Measurements from ENCODE around the gene PRELP.
"Not testable (repeated sequence)": the region's sequence is repeated elsewhere in the genome, so short reads cannot be mapped to it uniquely, and the experiment has no call there.

DNA sequence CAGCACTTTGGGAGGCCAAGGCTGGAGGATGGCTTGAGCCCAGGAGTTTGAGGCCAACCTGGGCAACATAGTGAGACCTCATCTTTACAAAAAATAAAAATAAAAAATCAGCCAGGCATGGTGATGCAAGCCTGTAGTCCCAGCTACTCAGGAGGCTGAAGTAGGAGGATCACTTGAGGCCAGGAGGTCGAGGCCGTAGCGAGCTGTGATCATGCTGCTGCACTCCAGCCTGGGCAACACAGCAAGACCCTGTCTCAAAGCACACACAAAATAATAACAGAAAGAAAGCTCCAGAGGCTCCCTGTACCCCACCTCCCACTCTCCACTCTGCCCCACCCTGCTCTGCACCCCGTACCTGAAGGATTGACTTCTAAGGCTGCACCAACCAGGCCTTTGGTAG is 42.5 kb downstream of the PRELP start:
- TF ChIP-seq, protein P1, sequence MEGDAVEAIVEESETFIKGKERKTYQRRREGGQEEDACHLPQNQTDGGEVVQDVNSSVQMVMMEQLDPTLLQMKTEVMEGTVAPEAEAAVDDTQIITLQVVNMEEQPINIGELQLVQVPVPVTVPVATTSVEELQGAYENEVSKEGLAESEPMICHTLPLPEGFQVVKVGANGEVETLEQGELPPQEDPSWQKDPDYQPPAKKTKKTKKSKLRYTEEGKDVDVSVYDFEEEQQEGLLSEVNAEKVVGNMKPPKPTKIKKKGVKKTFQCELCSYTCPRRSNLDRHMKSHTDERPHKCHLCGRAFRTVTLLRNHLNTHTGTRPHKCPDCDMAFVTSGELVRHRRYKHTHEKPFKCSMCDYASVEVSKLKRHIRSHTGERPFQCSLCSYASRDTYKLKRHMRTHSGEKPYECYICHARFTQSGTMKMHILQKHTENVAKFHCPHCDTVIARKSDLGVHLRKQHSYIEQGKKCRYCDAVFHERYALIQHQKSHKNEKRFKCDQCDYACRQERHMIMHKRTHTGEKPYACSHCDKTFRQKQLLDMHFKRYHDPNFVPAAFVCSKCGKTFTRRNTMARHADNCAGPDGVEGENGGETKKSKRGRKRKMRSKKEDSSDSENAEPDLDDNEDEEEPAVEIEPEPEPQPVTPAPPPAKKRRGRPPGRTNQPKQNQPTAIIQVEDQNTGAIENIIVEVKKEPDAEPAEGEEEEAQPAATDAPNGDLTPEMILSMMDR (IDR thresholded peaks at IDR 0.05; ENCODE audit: extremely low read depth in 1 of 2, insufficient read depth in 1 of 2, low read depth in 1 of 2, low read length in 2 of 2), result not testable (repeated sequence)
- not testable (repeated sequence) for TF ChIP-seq GATA2 (IDR thresholded peaks at IDR 0.05; ENCODE audit: insufficient read depth, insufficient read length, low read depth, low read length); POLR2A (IDR thresholded peaks at IDR 0.05; ENCODE audit: low read depth, low read length); JUN (IDR thresholded peaks at IDR 0.05; ENCODE audit: borderline replicate concordance, insufficient read depth, insufficient read length, low read depth); EZH2 (IDR thresholded peaks at IDR 0.05; ENCODE audit: borderline replicate concordance, low read depth, low read length, severe bottlenecking); POLR2AphosphoS5 (IDR thresholded peaks at IDR 0.05; ENCODE audit: insufficient read depth, low read depth, low read length); FOS (IDR thresholded peaks at IDR 0.05; ENCODE audit: borderline replicate concordance, insufficient read depth, low read length)
- TF ChIP-seq, protein P2, sequence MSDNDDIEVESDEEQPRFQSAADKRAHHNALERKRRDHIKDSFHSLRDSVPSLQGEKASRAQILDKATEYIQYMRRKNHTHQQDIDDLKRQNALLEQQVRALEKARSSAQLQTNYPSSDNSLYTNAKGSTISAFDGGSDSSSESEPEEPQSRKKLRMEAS (IDR thresholded peaks at IDR 0.05; ENCODE audit: insufficient read depth, insufficient read length), result not testable (repeated sequence)

Measured in endothelial cell of umbilical vein (primary cell).